ENCODE measurements around the gene CSMD2. TPM values are rescaled to one million over a fixed set of nuclear protein-coding genes. Genes with fewer than 3 reads are reported as not detected.
"Not testable (repeated sequence)": the region's sequence is repeated elsewhere in the genome, so short reads cannot be mapped to it uniquely, and the experiment has no call there.

CSMD2 gene
- total RNA-seq, 6 experiments from 2014 or later: under 0.01 to 0.19 (median 0.09) TPM; not detected in 1

DNA sequence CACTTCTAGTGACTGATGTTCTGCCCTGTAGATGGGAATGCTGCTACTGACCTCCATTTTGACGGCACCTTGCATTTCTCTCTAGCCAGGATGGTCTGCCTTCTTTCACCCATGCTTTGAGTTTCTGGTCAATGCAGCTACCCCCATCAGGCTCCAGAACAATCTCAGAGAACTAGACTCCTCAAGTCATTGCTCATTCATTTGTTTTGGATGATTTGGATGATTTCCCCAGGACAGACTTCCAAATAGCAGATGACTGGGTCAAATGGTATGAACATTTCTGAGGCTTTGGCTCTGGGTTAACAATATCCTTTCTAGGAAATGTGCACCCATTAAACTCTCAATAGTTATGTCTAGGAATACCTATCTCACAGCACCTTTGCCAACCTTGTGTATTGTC is 63.9 kb downstream of the CSMD2 start:
- no peak for TF ChIP-seq POLR2A (IDR thresholded peaks at IDR 0.05)
- TF ChIP-seq, protein P1, sequence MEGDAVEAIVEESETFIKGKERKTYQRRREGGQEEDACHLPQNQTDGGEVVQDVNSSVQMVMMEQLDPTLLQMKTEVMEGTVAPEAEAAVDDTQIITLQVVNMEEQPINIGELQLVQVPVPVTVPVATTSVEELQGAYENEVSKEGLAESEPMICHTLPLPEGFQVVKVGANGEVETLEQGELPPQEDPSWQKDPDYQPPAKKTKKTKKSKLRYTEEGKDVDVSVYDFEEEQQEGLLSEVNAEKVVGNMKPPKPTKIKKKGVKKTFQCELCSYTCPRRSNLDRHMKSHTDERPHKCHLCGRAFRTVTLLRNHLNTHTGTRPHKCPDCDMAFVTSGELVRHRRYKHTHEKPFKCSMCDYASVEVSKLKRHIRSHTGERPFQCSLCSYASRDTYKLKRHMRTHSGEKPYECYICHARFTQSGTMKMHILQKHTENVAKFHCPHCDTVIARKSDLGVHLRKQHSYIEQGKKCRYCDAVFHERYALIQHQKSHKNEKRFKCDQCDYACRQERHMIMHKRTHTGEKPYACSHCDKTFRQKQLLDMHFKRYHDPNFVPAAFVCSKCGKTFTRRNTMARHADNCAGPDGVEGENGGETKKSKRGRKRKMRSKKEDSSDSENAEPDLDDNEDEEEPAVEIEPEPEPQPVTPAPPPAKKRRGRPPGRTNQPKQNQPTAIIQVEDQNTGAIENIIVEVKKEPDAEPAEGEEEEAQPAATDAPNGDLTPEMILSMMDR (IDR thresholded peaks at IDR 0.05): no peak
- 78% methylated on average over 1 of the region's 1 CpG for WGBS (ENCODE audit: insufficient coverage, low coverage, low lambda C conversion rate, missing lambda C conversion rate)
- Histone ChIP-seq H3K4me3 (no peak overlapping the region), H3K27ac (no peak overlapping the region), H3K36me3 (no peaks in the 10 kb centered on the region), H3K27me3 (no peaks in the 10 kb centered on the region), H3K4me1 (no peaks in the 10 kb centered on the region), H3K9me3 (no peaks in the 10 kb centered on the region)
- DNase-seq (no peak), ATAC-seq (no peak)
- intact Hi-C loops (cut with DNase I): no loop called here

DNA sequence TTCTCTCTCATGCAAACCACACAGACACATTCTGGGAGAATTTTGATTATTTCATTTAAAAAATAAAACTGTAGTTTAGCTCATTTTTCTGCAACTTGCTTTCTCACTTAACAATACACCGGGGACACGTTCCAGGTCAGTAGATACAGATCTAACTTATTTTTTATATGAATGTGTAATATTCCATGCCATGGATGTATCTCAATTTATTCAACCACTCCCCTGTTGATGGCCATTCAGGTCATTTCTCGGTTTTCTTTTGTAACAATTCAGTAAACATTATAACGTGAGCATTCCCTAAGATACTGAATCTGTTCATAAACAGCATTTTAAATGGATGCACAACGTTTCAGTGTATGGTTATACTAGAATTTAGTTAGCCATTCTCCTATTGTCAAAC is 64.7 kb downstream of the CSMD2 start:
- WGBS (ENCODE audit: insufficient coverage, low coverage, low lambda C conversion rate, missing lambda C conversion rate): 38% methylated on average over 5 of the region's 5 CpGs
- Histone ChIP-seq H3K4me3 (no peak overlapping the region), H3K36me3 (no peaks in the 10 kb centered on the region), H3K9me3 (no peaks in the 10 kb centered on the region), H3K27me3 (no peaks in the 10 kb centered on the region), H3K27ac (no peak overlapping the region), H3K4me1 (no peaks in the 10 kb centered on the region)
- intact Hi-C loops (cut with DNase I): no loop called here
- TF ChIP-seq, protein P1 (IDR thresholded peaks at IDR 0.05): no peak
- TF ChIP-seq POLR2A (IDR thresholded peaks at IDR 0.05): no peak
- ATAC-seq: no peak
- DNase-seq: no peak

DNA sequence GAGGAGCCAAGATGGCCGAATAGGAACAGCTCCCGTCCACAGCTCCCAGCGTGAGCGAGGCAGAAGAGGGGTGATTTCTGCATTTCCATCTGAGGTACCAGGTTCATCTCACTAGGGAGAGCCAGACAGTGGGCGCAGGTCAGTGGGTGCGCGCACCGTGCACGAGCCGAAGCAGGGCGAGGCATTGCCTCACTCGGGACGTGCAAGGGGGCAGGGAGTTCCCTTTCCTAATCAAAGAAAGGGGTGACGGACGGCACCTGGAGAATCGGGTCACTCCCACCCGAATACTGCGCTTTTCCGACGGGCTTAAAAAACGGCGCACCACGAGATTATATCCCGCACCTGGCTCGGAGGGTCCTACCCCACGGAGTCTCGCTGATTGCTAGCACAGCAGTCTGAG is 72.6 kb downstream of the CSMD2 start:
- H3K36me3 ChIP-seq; H3K27ac ChIP-seq; DNase-seq; intact Hi-C loops (cut with DNase I); H3K4me3 ChIP-seq; H3K9me3 ChIP-seq; ATAC-seq; H3K27me3 ChIP-seq; H3K4me1 ChIP-seq: not testable (repeated sequence)
- WGBS (ENCODE audit: insufficient coverage, low coverage, low lambda C conversion rate, missing lambda C conversion rate): 76% methylated on average over 3 of the region's 27 CpGs

DNA sequence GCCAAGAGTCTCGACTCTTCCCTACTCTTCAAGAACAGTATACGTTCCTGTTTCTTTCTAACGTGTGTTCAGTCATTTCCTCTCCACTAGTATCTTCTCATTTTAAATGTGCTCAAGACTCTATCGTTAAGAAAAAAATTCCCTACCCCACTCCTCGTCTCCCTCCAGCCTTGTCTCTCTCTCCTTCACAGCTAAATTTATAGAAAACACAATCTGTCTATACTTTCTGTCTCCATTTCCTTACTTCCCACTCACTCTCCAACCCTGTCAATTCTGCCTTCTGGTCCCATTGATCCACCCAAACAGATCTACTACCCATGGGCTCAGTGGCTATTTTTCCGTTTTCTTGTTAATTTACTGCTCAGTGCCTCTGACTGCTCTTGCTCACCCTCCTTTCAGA is 75.3 kb downstream of the CSMD2 start:
- H3K4me3 ChIP-seq: no peak overlapping the region
- H3K36me3 ChIP-seq: no peaks in the 10 kb centered on the region
- H3K27me3 ChIP-seq: no peaks in the 10 kb centered on the region
- no peak for ATAC-seq
- no peaks in the 10 kb centered on the region for H3K4me1 ChIP-seq
- no peak overlapping the region for H3K27ac ChIP-seq
- intact Hi-C loops (cut with DNase I): no loop called here
- DNase-seq: no peak
- H3K9me3 ChIP-seq: no peaks in the 10 kb centered on the region
- 61% methylated on average over 6 of the region's 6 CpGs for WGBS (ENCODE audit: insufficient coverage, low coverage, low lambda C conversion rate, missing lambda C conversion rate)
- TF ChIP-seq POLR2A (IDR thresholded peaks at IDR 0.05): no peak
- TF ChIP-seq, protein P1 (IDR thresholded peaks at IDR 0.05): no peak

DNA sequence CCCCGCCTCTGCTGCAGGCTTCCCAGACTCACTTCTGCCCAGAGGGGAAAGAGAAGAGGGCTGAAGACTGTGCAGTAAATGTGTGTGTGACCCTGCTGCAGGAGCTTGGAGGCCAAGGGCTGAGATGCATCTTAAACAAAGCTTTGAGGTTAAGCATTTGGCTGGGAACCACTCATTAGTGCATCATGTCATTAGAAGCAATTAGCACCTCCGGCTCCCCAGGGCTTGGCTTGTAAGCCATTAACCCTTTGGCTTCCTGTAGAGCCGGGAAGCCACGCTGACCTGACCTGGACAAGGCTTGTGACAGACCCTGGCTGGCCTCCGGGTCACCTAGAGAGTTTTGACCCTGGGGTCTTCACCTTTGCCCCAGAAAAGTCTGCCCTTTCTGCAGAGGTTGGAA is 77.0 kb downstream of the CSMD2 start:
- Histone ChIP-seq H3K27ac (no peak overlapping the region), H3K4me1 (no peaks in the 10 kb centered on the region), H3K27me3 (no peaks in the 10 kb centered on the region), H3K4me3 (no peak overlapping the region), H3K36me3 (no peaks in the 10 kb centered on the region), H3K9me3 (no peaks in the 10 kb centered on the region)
- ATAC-seq: no peak
- intact Hi-C loops (cut with DNase I): no loop called here
- no peak for TF ChIP-seq POLR2A (IDR thresholded peaks at IDR 0.05)
- TF ChIP-seq, protein P1 (IDR thresholded peaks at IDR 0.05): no peak
- WGBS (ENCODE audit: insufficient coverage, low coverage, low lambda C conversion rate, missing lambda C conversion rate): 32% methylated on average over 3 of the region's 5 CpGs
- no peak for DNase-seq
